PFSK-1 (cell line): ENCODE data around the gene MDFIC.

Experiments used
- FOXP2 ChIP-seq: optimal IDR thresholded peaks from 2 replicates; pipeline ENCODE3; 2011; ENCODE audit warnings: borderline replicate concordance, control low read depth, inconsistent platforms; ENCODE audit not compliant: insufficient read depth; ENCODE audit errors: extremely low read length, extremely low read depth
- POLR2AphosphoS5 ChIP-seq: IDR thresholded peaks from 2 replicates; pipeline ENCODE4 v1.6.1; 2012; ENCODE audit warnings: low read depth, mild to moderate bottlenecking, control low read depth, low read length, moderate library complexity
- REST ChIP-seq, 2 experiments: IDR thresholded peaks; 2 replicates each; pipeline versions ENCODE4 v1.6.1 to v1.8.0; 2011 to 2012; ENCODE audit warnings: low read depth in 2 of 2, low read length in 2 of 2, control low read depth in 1 of 2, inconsistent platforms in 1 of 2, mild to moderate bottlenecking in 1 of 2, moderate library complexity in 1 of 2; ENCODE audit not compliant: insufficient read depth in 1 of 2
- SIN3A ChIP-seq: IDR thresholded peaks from 2 replicates; pipeline ENCODE4 v1.6.1; 2012; ENCODE audit warnings: mild to moderate bottlenecking, low read length, moderate library complexity, borderline replicate concordance; ENCODE audit not compliant: insufficient read depth
- TAF1 ChIP-seq: IDR thresholded peaks from 2 replicates; pipeline ENCODE4 v1.6.1; 2012; ENCODE audit warnings: low read length, control low read depth, borderline replicate concordance; ENCODE audit not compliant: insufficient read depth

The MDFIC gene

GRCh38 chr7:115042596-115042995 is 120.7 kb downstream of the MDFIC start:
- TF ChIP-seq SIN3A (no peak), FOXP2 (no peak), TAF1 (no peak), REST (IDR thresholded peaks at IDR 0.05; ENCODE audit: insufficient read depth in 1 of 2, low read depth in 2 of 2, low read length in 2 of 2) (no peak), POLR2AphosphoS5 (no peak)

- no peak for TF ChIP-seq SIN3A
- no peak for TF ChIP-seq POLR2AphosphoS5
Observed at GRCh38 chr7:115043605-115044004, 121.7 kb downstream of the MDFIC start.

GRCh38 chr7:115044224-115044623 is 122.3 kb downstream of the MDFIC start:
- no peak for TF ChIP-seq POLR2AphosphoS5
- TF ChIP-seq REST (IDR thresholded peaks at IDR 0.05; ENCODE audit: insufficient read depth in 1 of 2, low read depth in 2 of 2, low read length in 2 of 2): no peak
- no peak for TF ChIP-seq SIN3A
- no peak for TF ChIP-seq TAF1
- no peak for TF ChIP-seq FOXP2

- TF ChIP-seq REST (IDR thresholded peaks at IDR 0.05; ENCODE audit: insufficient read depth in 1 of 2, low read depth in 2 of 2, low read length in 2 of 2) (no peak), TAF1 (no peak), FOXP2 (no peak), SIN3A (no peak; the same call in 1 of the 2 replicates)
Observed at GRCh38 chr7:115047958-115048720, 126.2 kb downstream of the MDFIC start.

- TF ChIP-seq TAF1: no peak
- TF ChIP-seq REST (IDR thresholded peaks at IDR 0.05; ENCODE audit: insufficient read depth in 1 of 2, low read depth in 2 of 2, low read length in 2 of 2): no peak
- TF ChIP-seq SIN3A: no peak
- no peak for TF ChIP-seq FOXP2
- TF ChIP-seq POLR2AphosphoS5: no peak
Observed at GRCh38 chr7:115052706-115053105, 130.8 kb downstream of the MDFIC start.
